Loucy (cell line): Measurements from ENCODE around the gene CREG1.

ENCODE experiments used
- H2AFZ ChIP-seq: fragments of 200-600 bp; sonication (generic); 2 replicates; pipeline ENCODE4 v1.6.0; 2016; ENCODE audit warnings: antibody characterized with exemption, mild to moderate bottlenecking, low read length, moderate library complexity
- H3F3A ChIP-seq: fragments of 200-600 bp; 2 replicates; pipeline ENCODE4 v1.6.0; 2016; ENCODE audit warnings: antibody characterized with exemption, low read depth, mild to moderate bottlenecking
- H3K27me3 ChIP-seq: fragments of 200-600 bp; sonication (generic); 2 replicates; pipeline ENCODE4 v1.6.1; 2014; ENCODE audit warnings: low read length, mild to moderate bottlenecking; ENCODE audit not compliant: insufficient read depth, poor library complexity, severe bottlenecking
- H3K36me3 ChIP-seq: fragments of 200-600 bp; sonication (generic); 2 replicates; pipeline ENCODE4 v1.6.1; 2016; ENCODE audit warnings: low read length; ENCODE audit not compliant: insufficient read depth
- H3K4me1 ChIP-seq: fragments of 200-600 bp; sonication (generic); 2 replicates; pipeline ENCODE4 v1.5.1; 2014; ENCODE audit warnings: low read length, mild to moderate bottlenecking; ENCODE audit not compliant: insufficient read depth, poor library complexity, severe bottlenecking
- H3K4me2 ChIP-seq: fragments of 200-600 bp; sonication (generic); 2 replicates; pipeline ENCODE4 v1.6.0; 2014; ENCODE audit warnings: antibody characterized with exemption, low read length, low read depth, mild to moderate bottlenecking; ENCODE audit not compliant: poor library complexity, severe bottlenecking
- H3K4me3 ChIP-seq: fragments of 200-600 bp; sonication (generic); 2 replicates; pipeline ENCODE4 v1.5.1; 2014; ENCODE audit warnings: low read length, mild to moderate bottlenecking, mixed read lengths; ENCODE audit not compliant: poor library complexity, severe bottlenecking
- H3K79me2 ChIP-seq: fragments of 200-600 bp; sonication (generic); 2 replicates; pipeline ENCODE4 v1.6.1; 2014; ENCODE audit warnings: low read length; ENCODE audit not compliant: insufficient read depth
- H3K9ac ChIP-seq: fragments of 200-600 bp; sonication (generic); 2 replicates; pipeline ENCODE4 v1.6.0; 2014; ENCODE audit warnings: mild to moderate bottlenecking, low read depth, low read length, moderate library complexity; ENCODE audit not compliant: poor library complexity, severe bottlenecking
- H3K9me2 ChIP-seq: fragments of 200-600 bp; sonication (generic); replicated peaks from 2 replicates; pipeline ENCODE4 v1.6.1; 2016; ENCODE audit warnings: low read depth, low read length, mixed read lengths
- H3K9me3 ChIP-seq: fragments of 200-600 bp; sonication (generic); 2 replicates; pipeline ENCODE4 v1.6.1; 2014; ENCODE audit warnings: mild to moderate bottlenecking, antibody characterized with exemption, low read length, low read depth; ENCODE audit not compliant: insufficient read depth
- H4K20me1 ChIP-seq: fragments of 200-600 bp; sonication (generic); 2 replicates; pipeline ENCODE4 v1.6.0; 2014; ENCODE audit warnings: antibody characterized with exemption, low read length, mild to moderate bottlenecking; ENCODE audit not compliant: insufficient read depth, poor library complexity, severe bottlenecking
- CTCF ChIP-seq: fragments of 200-600 bp; sonication (generic); conservative IDR thresholded peaks from 2 replicates; pipeline ENCODE4 v1.5.1; 2014; ENCODE audit warnings: mild to moderate bottlenecking, antibody characterized with exemption, low read length
- EZH2phosphoT487 ChIP-seq: fragments of 200-600 bp; IDR thresholded peaks from 2 replicates; pipeline ENCODE4 v1.6.1; 2018; ENCODE audit warnings: antibody characterized with exemption, mild to moderate bottlenecking, moderate library complexity, borderline replicate concordance

The CREG1 gene

GRCh38 chr1:167563579-167564246, 10.2 kb upstream of the CREG1 start:
- peaks cover 14% of the 10 kb centered on the region for H3K4me1 ChIP-seq
- H3K4me2 ChIP-seq, result no peak overlapping the region
- no peaks in the 10 kb centered on the region for H3K36me3 ChIP-seq
- H3K9ac ChIP-seq, result no peak overlapping the region
- H3K79me2 ChIP-seq, result no peaks in the 10 kb centered on the region
- H3K4me3 ChIP-seq, result no peak overlapping the region
- no peaks in the 10 kb centered on the region for H3K9me2 ChIP-seq
- H3K27me3 ChIP-seq, result no peaks in the 10 kb centered on the region
- H2AFZ ChIP-seq, result no peak overlapping the region
- no peaks in the 10 kb centered on the region for H4K20me1 ChIP-seq
- H3K9me3 ChIP-seq, result no peaks in the 10 kb centered on the region
- TF ChIP-seq EZH2phosphoT487 (no peak), CTCF (no peak)
- H3F3A ChIP-seq, result no peaks in the 10 kb centered on the region; the same call in 1 of the 2 replicates

- H3K4me1 ChIP-seq, result peaks cover 14% of the 10 kb centered on the region
- no peak overlapping the region for H2AFZ ChIP-seq
- H4K20me1 ChIP-seq, result no peaks in the 10 kb centered on the region
- H3K9ac ChIP-seq, result no peak overlapping the region
- H3K9me2 ChIP-seq, result no peaks in the 10 kb centered on the region
- no peaks in the 10 kb centered on the region for H3K36me3 ChIP-seq
- no peaks in the 10 kb centered on the region for H3K9me3 ChIP-seq
- H3K4me3 ChIP-seq, result no peak overlapping the region
- no peaks in the 10 kb centered on the region for H3F3A ChIP-seq
- H3K79me2 ChIP-seq, result no peaks in the 10 kb centered on the region
- no peaks in the 10 kb centered on the region for H3K27me3 ChIP-seq
- no peak for TF ChIP-seq CTCF
- no peak for TF ChIP-seq EZH2phosphoT487
- H3K4me2 ChIP-seq, result no peak overlapping the region
Observed at GRCh38 chr1:167562702-167563101, 9.1 kb upstream of the CREG1 start.

- no peak overlapping the region for H3K4me2 ChIP-seq
Observed at GRCh38 chr1:167561753-167562152, 8.2 kb upstream of the CREG1 start.

More at GRCh38 chr1:167561753-167562152, 8.2 kb upstream of the CREG1 start:
- Histone ChIP-seq H3K4me3 (no peak overlapping the region), H4K20me1 (no peaks in the 10 kb centered on the region), H3F3A (no peaks in the 10 kb centered on the region), H3K27me3 (no peaks in the 10 kb centered on the region), H3K36me3 (no peaks in the 10 kb centered on the region), H3K9me3 (no peaks in the 10 kb centered on the region), H3K9ac (no peak overlapping the region), H3K4me1 (peaks cover 5% of the 10 kb centered on the region), H3K9me2 (no peaks in the 10 kb centered on the region), H2AFZ (no peak overlapping the region), H3K79me2 (no peaks in the 10 kb centered on the region)
- TF ChIP-seq CTCF (no peak), EZH2phosphoT487 (no peak)
